RCC 7860 (cell line): ENCODE measurements around the gene GRM6.

Source experiments
- DNase-seq: peaks from one replicate; pipeline ENCODE4 v3.0.0-alpha.2; 2015; ENCODE audit warnings: low spot score
- FAIRE-seq: peaks from 2 replicates; lab custom pipeline; 2012; peaks lifted over from hg19 to GRCh38; lab: Jason Lieb, UNC

The GRM6 gene

GRCh38 chr5:178984145-178985072, 10.7 kb downstream of the GRM6 start:
- FAIRE-seq (no peak), DNase-seq (no peak)

GRCh38 chr5:178983728-178984127, 11.4 kb downstream of the GRM6 start:
- DNase-seq (no peak), FAIRE-seq (no peak)

- DNase-seq (no peak), FAIRE-seq (no peak)
Measured at GRCh38 chr5:178982941-178983340, 12.2 kb downstream of the GRM6 start.

- DNase-seq (no peak), FAIRE-seq (no peak)
Measured at GRCh38 chr5:178981381-178981780, 13.7 kb downstream of the GRM6 start.

GRCh38 chr5:178965465-178966055, 29.6 kb downstream of the GRM6 start:
- FAIRE-seq (no peak), DNase-seq (no peak)

DNA sequence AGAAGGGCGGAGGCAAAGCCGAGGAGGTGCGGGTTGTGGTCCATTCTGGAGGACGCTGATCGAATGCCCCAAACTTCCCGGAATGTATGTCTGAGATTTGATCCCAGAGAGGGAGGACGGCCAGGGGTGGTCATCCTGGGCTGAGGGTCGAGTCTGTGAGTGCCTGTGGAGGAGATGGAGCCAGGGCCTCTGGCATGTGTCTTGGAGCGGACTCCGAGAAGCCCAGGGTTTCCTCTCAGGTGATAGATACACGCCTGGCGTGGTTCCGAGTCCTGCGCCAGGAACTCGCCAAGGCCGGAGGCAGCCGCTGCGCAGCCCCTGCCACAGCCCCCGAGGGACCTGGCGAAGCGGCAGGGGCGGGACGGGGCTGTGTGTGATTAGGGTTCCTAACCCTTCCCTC, 53.8 kb downstream of the GRM6 start:
- DNase-seq: no peak
- FAIRE-seq: no peak

DNA sequence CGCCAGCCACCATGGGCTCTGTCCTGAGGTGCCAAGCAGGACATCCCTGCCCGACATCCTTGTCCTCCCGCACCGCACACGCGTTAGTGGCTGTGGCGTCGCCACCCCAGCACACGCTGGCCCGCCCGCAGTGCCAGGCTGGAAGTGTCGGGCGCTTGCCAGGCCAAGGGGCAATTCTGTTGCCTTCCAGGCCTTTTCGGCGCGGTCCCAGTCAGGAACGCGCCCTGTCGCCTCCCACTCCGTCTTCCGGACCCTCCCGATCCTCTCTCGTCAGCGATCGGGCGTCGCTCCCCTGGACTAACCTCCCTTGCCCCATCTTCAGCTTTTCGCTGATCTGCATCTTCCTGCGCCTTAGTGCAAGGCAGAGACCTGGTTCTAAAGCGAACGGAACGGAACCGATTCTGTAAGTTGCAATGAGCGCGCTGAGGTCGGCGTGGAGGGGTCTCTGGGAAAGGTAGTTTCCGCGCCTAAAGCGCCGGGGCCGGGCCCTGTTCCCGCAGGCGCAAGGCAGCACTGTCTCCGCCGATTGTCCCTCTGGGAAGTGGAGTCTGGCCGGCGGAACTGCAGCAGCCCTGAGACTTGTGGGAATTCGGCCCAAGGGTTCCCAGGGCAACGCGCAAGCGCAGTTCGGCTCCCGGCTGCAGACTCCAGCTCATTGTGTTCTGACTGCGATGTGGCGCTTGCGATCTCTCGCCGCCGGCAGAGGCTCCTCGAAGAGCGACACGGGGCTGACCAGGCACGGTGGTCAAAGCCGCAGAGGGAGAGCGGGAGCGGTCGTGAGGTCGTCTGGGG, 54.4 kb downstream of the GRM6 start, which contains the start of gene ZNF454:
ZNF454 (plus strand) TSS at position 630 of the 792 bp plus-strand sequence. CDS start 1,594 bp downstream, outside the sequence.
- DNase-seq (no peak), FAIRE-seq (no peak)

- FAIRE-seq (no peak), DNase-seq (no peak)
Measured at GRCh38 chr5:178931846-178932760, 63.0 kb downstream of the GRM6 start.
